ENCODE data around the gene TPSB2.
"Not testable (repeated sequence)": the region's sequence is repeated elsewhere in the genome, so short reads cannot be mapped to it uniquely, and the experiment has no call there.

Gene TPSB2

DNA sequence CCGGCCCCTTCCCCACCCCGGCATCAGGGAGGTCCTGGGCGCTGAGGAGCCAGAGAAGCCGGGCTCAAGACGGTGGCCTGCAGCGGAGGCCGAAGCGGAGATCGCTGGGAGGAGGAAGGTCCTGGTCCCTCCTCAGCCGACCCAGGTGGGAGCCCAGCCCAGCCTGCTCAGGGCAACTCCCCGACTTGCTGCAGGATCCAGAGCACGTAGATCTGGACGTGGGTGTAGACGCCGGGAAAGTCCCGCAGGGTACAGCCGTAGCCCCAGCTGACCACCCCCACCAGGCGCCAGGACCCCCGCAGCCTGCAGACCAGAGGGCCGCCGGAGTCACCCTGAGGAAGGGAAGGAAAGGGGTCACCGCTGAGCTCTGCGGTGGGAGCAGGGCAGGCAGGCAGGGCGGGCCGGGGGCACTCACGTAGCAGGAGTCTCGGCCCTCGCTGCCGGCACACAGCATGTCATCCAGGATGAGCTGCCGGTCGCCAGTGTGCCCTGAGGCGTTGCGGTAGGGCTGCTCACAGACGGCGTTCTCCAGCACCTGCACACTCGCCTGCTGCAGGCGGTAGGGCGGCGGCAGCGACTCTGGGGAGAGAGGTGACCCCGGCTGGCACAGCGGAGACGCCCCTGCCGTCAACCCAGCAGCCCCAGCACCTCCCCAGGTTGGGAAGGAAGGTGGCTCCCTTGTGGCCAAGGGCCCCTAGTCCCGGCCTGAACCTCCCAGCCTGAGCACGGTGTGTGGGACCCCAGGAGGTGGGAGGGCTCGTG lies 31.3 kb upstream of the TPSB2 start:
- no peak for DNase-seq (ENCODE audit: low read depth)

DNA sequence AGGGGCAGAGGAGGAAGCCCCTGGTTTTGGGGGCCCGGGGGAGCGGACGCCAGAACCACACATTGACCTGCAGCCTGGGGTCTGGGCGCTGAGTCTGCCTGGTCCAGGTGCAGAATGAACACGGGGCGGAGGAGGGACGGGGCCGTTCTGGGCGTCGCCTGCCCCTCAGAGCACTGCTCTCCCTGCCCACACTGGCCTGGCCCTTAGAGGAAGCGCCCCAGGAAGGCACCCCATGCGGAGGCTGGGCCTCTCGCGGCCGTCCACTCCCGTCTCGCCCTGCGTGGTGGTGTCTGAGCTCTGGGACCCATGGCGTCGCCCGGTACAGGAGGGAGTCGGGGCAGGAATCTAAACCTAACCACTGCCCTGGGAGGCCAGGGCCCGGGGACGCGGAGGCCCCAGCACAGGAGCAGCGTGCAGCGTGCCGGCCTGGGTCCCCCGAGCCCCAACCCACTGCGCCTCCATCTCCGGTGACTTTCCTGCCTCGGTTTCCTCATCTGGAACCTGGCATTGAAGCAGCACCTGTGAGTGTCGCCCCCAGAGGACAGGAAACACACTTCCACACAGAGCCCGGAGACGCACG lies 30.2 kb upstream of the TPSB2 start:
- no peak for DNase-seq (ENCODE audit: low read depth)

DNA sequence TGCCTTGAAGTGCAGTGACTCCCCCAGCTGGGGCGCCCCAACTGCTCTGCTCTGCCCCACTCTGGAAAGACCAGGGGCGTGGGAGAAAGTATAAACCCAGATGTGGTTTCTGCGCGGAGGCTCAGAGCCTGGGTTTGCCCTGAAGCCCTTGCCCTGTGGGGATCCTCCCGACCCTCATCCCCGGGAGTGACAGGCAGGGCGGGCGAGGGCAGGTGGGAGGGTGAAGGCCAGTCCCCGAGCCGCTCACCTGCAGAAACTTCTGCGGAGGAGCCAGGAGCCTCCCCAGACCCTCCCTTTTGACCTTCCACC lies 29.7 kb upstream of the TPSB2 start:
- DNase-seq (ENCODE audit: low read depth) = no peak

DNA sequence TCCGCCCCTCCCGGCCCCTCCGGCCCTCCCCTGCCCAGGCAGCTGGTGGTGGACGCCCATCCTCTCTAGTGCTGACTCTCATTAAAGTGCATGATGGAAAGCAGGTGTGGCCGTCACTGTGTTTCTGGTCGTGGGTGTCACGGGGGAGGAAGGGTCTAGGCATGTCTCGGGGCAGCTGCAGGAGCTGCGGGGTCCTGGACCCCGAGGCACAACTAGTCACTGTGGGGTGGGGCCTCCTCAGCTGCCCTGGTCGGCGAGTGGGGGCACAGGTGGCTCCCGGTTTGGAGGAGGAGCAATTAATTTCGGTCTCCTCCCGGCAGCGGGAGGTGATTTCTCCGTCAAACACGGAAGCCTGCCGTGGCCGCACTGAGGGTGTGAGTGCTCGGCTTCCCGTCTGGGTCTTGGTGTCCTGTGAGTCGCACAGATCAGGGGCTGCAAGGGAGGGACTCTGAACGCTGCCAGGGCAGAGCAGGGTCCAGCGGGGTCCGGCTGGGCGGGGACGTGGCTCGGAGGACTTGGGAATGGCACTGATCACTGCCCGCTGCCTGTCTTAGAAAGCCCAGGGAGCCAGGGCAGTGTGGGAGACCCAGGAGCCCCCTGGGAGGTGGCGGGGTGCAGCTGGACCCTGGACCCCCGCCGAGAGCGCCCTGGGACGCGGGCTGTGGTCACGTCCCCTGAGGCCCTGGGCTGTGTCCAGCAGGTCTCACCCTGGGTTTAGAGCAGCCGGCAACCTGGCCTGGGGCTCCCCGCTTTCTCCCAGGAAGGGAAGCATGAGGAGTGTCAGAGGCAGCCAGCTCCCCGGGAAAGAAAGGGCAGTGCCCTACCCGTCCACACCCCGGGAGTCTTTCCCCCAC lies 29.1 kb upstream of the TPSB2 start:
- no peak for DNase-seq (ENCODE audit: low read depth)

DNA sequence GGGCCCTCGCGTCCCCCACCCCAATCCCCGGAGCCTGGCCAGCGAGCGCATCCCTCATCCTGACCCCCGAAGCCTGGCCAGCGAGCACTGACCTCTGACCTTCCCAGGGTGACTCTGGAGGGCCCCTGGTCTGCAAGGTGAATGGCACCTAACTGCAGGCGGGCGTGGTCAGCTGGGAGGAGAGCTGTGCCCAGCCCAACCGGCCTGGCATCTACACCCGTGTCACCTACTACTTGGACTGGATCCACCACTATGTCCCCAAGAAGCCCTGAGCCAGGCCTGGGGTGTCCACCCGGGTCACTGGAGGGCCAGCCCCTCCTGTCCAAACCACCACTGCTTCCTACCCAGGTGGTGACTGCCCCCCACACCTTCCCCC lies 28.2 kb upstream of the TPSB2 start:
- no peak for DNase-seq (ENCODE audit: low read depth)

DNA sequence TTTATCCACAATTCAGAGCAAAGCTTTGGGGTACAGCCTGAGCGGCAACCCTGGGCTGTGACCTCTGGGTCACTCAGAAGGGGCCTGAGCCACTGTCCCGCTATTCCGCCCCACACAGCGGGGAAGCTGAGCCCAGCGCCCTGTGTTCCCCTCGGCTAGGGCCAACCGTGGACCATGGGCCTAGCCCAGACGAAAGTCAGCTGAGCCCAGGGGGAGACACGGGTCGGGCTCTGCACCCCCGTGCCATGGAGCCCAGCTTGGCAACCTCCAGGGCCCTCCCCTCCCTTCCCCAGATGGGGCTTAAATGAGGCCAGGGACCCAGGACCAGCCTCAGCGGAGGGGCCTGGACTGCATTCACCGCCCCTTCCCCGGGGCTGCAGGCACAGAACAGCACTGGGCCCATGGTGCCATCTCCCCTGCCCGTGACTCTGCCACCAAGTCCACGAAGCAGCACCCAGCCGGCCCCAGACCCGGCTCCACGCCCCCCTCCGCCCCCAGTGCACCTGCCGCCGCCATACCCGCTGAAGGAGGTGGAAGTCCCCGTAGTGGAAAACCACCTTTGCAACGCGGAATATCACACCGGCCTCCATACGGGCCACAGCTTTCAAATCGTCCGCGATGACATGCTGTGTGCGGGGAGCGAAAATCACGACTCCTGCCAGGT lies 27.7 kb upstream of the TPSB2 start:
- DNase-seq (ENCODE audit: low read depth) = no peak

DNA sequence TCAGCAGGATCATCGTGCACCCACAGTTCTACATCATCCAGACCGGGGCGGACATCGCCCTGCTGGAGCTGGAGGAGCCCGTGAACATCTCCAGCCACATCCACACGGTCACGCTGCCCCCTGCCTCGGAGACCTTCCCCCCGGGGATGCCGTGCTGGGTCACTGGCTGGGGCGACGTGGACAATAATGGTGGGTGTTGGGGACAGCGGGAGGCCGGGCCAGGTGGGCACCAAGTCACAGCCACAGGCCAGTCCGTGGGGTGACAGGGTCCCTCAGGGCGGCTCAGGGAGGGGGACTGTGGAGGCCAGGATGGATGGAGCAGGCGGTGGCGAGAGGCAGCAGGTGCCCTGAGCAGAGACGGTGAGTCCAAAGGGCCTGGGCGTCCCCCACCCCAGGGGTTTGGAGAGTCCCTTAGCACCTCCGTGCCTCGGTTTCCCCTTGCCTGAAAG lies 26.9 kb upstream of the TPSB2 start:
- DNase-seq (ENCODE audit: low read depth) = no peak

DNA sequence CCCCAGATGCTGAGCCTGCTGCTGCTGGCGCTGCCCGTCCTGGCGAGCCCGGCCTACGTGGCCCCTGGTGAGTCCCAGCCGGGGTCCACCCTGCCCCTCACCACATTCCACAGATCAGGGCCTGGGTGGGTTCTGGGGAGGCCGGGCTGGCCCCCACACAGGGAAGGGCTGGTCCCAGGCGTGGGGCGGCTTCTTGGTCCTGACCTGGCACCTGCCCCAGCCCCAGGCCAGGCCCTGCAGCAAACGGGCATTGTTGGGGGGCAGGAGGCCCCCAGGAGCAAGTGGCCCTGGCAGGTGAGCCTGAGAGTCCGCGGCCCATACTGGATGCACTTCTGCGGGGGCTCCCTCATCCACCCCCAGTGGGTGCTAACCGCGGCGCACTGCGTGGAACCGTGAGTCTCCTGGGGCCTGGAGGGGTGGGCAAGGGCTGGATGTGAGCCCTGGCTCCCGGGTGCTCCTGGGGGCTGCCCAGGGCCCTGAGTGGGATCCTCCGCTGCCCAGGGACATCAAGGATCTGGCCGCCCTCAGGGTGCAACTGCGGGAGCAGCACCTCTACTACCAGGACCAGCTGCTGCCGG lies 26.4 kb upstream of the TPSB2 start:
- DNase-seq (ENCODE audit: low read depth) = not testable (repeated sequence)

DNA sequence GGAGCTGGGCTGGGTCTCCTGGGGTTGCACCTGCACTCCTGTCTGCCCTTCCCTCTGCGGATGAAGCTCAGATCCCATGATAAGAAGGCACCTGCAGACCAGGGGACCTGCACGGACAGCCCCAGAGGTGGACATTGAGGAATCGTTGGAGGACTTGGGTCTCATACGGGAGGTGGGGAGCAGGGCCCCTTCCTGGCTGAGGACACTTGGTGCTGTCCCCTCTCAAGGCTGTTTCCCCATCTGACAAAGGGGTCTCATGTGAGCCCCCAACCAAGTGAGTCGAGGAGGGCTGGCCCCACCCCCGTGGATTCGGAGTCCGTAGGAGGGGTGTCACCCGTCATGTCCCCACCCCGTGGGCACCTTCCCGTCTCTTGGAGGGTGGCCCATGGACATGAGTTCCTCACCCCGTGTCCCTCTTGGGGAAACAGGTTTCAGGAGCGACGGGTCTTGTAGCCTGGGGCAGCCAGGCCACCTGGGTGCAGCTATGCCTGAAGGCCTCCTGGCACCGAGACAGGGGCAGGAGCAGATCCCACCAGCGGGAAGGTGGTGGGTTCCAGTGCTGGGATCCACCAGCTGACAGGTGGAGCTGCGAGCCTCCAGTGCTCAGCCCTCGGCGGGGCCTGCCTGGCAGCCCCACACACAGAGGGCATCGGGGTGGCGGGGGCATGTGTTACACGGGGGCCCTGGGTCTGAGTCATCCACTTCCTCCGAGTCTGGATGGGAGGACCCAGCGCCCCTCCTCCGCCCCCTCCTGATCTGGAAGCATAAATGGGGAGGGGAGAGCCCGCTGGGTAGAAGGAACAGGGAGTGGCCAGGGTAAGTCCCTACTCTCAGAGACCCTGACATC lies 25.5 kb upstream of the TPSB2 start, which contains the start of gene TPSD1:
Gene TPSD1 (plus strand): TSS at position 794 of the 847 bp plus-strand sequence. CDS start 212 bp downstream, outside the sequence.
- DNase-seq (ENCODE audit: low read depth) = not testable (repeated sequence)

DNA sequence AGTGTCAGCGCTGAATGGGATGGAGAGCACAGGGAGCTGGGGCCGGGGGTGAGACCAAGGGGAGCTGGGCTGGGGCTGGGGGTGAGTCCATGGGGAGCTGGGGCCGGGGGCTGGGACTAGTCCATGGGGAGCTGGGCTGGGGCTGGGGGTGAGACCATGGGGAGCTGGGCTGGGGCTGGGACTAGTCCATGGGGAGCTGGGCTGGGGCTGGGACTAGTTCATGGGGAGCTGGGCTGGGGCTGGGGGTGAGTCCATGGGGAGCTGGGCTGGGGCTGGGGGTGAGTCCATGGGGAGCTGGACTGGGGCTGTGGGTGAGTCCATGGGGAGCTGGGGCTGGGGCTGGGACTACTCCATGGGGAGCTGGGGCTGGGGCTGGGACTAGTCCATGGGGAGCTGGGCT lies 24.8 kb upstream of the TPSB2 start:
- DNase-seq (ENCODE audit: low read depth) = not testable (repeated sequence)

DNA sequence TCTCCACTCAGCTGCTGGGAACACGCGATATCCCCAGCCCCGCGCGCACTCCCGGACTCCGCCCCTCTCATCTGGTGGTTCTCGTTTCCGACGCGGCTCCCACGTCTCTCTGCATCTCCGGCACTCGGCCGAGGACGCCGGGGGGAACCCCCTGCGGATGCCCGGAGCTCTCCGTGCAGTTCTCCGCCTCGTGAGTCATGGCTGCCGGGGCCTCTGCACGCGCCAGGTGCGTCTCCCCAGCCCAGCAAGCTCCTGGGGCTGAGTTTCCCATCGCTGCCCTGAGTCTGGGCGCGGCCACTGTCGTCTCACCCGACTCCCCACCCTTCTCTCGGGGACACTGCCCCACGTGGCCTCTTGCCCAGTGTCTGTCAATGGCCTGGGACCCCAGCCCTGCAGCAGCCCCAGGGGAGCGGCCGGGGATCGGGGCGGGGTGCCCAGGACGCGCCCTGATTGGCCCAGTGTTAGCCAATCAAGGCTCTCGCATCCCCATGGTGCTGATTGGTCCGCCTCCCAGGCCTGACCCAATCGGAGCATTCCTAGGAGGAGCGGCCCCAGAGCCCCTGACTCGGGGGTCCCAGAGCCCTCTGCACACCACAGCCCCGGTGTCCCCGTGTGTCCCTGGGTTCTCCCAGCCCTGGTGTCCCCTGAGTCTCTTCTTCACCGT lies 23.8 kb upstream of the TPSB2 start:
- DNase-seq (ENCODE audit: low read depth) = not testable (repeated sequence)

DNA sequence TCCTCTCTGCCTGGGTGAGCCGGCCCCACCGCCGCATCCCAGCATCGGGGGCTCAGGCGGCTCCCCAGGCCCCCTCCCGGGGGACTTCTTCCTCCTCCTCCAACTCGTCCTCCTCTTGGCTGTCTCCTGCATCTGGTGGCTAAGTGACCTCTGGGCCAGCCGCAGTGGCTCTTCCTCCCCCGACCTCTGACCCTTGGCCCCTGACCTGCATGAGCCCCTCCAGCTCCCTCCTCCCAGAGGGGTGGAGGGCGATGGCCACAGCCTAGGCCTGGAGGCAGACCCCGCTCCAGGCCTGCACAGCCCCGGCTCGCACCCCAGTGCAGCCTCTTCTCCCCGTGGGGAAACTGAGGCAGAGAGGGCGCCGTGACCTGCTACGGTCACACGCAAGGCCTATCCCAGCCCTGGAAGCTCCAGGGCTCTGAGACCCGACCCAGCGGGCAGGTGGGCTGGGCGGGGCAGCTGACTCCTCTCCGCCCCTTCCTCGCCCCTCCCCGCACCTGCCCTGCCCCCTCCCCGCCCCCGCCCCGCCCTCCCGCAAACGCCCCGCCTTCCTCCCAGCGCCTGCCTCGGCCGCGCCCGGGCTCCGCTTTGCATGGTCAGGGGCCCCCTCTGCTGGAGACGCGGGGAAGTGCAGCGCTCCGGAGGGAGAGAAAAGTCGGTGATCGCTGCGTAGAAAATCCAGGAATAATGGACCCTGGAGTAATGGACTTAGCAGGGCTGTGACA lies 19.2 kb upstream of the TPSB2 start:
- not testable (repeated sequence) for DNase-seq (ENCODE audit: low read depth)

DNA sequence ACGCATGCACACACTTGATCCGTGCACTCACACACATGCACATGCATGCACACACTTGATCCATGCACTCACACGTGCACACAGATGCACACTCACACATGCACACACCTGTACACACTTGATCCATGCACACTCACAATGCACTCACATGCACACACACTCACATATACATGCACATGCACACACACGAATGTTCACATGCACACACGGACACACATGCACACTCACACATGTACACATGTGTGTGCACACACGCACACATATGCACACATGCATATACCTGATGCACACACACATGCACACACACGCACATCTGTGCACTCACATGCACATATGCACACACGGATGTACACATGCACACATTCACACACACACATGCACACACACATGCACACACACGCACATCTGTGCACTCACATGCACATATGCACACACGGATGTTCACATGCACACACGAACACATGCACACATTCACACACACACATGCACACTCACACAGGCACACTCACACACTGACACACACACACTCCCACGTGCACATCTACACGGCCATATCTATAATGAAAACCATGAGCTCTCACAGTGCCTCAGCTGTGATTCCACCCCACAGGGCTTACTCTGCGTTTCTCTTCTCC lies 18.0 kb upstream of the TPSB2 start:
- DNase-seq (ENCODE audit: low read depth) = not testable (repeated sequence)

DNA sequence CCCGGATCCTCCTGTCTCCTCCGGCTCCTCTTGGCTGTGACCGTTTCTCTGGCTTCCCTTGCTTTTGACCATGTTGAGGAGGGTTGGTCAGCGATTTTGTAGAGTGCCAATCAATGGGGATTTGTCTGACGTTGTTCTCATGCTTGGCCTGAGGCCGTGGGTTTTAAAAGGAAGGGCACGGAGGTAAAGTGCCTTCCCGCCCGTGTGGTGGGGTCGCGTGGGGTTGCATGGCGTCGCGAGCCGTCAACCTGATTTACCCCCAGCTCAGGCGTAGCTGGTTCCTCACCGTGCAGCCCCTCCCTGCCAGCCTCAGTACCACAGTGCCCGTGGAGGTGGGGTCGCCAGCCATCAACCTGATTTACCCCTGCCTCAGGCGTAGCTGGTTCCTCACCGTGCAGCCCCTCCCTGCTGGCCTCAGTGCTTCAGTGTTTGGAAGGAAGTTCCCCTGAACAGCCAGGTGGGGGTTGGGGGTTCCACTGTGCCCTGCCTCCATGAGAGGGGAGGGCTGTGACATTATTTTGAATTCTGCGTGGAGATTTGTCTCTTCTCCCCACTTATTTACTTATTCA lies 15.6 kb upstream of the TPSB2 start:
- no peak for DNase-seq (ENCODE audit: low read depth)

DNA sequence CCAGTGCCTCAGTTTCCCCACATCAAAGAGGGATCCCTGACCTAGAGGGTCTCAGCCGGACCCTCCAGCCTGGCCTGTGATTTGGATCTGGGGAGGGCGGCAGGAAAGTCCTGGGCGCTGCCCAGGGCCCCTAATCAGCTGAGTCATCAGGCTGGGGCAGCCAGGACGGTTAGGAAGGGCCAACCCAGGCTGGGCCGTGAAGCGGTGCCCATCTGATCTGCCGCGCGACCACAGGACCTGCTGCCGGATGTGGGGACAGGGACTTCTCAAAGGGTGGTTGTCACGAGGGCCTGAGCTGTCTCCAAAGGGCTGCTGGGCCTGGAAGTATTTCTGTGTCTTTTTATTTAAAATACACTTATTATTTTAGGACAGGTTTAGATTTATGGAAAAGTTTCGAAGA lies 14.9 kb upstream of the TPSB2 start:
- no peak for DNase-seq (ENCODE audit: low read depth)

DNA sequence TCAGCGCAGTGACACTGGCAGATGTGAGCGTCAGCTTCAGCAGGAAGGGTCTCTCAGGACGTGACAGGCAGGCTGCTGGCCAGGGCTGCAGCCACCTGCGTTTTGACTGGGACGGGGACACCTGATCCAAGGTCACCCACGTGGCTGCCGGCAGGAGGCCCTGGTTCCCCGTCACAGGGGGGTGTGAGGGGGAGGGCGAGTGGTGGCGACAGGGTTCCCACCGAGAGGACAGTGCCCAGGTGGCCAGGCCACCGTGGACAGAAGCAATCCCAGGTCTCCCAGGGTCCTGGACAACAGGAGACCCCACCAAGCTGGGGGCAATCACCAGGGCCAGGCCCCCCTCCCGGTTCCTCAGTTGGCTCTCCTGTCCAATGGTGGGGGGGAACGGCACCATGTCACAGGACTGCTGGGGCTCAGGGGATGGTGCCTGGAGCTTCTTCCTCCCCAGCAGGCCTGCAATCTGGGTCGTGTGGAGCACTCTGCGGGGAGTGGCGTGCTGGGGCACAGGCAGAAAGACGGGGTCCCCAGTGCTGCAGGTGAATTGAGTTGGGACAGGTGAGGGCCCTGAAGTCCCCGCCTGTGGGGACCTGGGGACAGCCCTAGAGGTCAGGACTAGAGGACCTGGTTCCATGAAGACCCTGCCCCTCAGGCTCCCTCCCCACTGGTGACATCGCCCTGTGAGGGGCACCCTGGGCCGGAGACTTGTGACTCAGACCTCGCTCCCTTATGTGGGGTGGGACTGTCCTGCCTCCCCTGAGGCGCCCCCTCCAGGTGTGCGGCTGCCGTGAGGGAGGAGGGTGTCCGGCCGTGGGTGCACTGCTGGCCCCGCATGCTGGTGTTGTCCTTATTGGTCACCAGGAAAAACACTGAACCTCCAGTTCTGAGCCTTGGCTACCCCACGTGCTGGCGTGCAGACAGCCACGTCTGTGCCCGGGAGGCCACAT lies 14.2 kb upstream of the TPSB2 start:
- DNase-seq (ENCODE audit: low read depth) = not testable (repeated sequence)

DNA sequence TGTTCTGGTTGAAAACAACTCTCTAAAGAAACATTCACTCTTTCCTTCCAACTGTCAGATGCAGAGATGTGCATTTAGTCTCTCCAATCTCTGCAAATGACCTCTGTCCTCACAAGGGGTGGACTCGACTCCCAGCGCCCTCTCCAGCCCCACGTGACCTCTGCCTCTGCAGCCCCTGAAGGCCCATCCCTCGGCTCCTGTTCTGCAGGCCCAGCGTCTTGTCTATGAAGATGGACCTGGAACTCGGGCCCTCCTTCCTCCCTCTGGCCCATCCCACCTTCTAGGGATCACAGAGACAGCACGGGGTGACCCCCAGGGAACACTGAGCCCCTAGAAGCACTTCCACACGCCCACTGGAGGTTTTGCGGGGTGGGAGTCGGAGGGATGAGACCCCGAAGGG lies 13.4 kb upstream of the TPSB2 start:
- DNase-seq (ENCODE audit: low read depth) = not testable (repeated sequence)

DNA sequence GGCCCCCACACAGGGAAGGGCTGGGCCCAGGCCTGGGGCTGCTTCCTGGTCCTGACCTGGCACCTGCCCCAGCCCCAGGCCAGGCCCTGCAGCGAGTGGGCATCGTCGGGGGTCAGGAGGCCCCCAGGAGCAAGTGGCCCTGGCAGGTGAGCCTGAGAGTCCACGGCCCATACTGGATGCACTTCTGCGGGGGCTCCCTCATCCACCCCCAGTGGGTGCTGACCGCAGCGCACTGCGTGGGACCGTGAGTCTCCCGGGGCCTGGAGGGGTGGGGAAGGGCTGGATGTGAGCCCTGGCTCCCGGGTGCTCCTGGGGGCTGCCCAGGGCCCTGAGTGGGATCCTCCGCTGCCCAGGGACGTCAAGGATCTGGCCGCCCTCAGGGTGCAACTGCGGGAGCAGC lies 11.1 kb upstream of the TPSB2 start:
- not testable (repeated sequence) for DNase-seq (ENCODE audit: low read depth)
